Gastroesophageal sphincter (tissue), 4 donors: ENCODE measurements around the gene SYNGR3. TPM values are rescaled to one million over a fixed set of nuclear protein-coding genes. Genes with fewer than 3 reads are reported as not detected.

ENCODE experiments used
- ATAC-seq: fragments of 150-250 bp; one replicate; pipeline ENCODE4 v1.9.1; 2016; ENCODE audit warnings: mild to moderate bottlenecking, moderate library complexity
- H3K27ac ChIP-seq, 4 donors: fragments of 200-600 bp; sonication (generic) in 3 of 4; 1 replicate in 3 of 4; 2 replicates in 1 of 4; pipeline ENCODE4 v1.5.1; 2016 to 2019
- H3K27me3 ChIP-seq: fragments of 200-600 bp; sonication (generic); one replicate; pipeline ENCODE4 v1.5.1; 2019
- H3K36me3 ChIP-seq, 2 donors: fragments of 200-600 bp; sonication (generic); one replicate each; pipeline ENCODE4 v1.5.1; 2019; ENCODE audit warnings: control low read depth in 1 of 2
- H3K4me1 ChIP-seq, 3 donors: fragments of 200-600 bp; sonication (generic); 1 replicate in 2 of 3; 2 replicates in 1 of 3; pipeline ENCODE4 v1.5.1; 2016 to 2019; ENCODE audit warnings: control low read depth in 2 of 3
- H3K4me3 ChIP-seq, 2 donors: fragments of 200-600 bp; sonication (generic); one replicate each; pipeline ENCODE4 v1.5.1; 2019; ENCODE audit warnings: mild to moderate bottlenecking in 1 of 2, moderate library complexity in 1 of 2
- H3K9me3 ChIP-seq, 3 donors: fragments of 200-600 bp; sonication (generic); one replicate each; pipeline ENCODE4 v1.5.1; 2017 to 2019; ENCODE audit warnings: control low read depth in 2 of 3
- EP300 ChIP-seq: sonication (generic); formaldehyde crosslinking; IDR thresholded peaks from one replicate; pipeline ENCODE4 v1.6.1; 2017; ENCODE audit warnings: antibody characterized with exemption, mild to moderate bottlenecking
- POLR2A ChIP-seq, 2 donors: fragments of 450-650 bp; IDR thresholded peaks; one replicate each; pipeline ENCODE4 v1.6.1; 2017; ENCODE audit warnings: antibody characterized with exemption in 2 of 2, mild to moderate bottlenecking in 2 of 2, moderate library complexity in 1 of 2
- POLR2AphosphoS5 ChIP-seq: sonication (generic); formaldehyde crosslinking; IDR thresholded peaks from one replicate; pipeline ENCODE4 v1.6.1; 2017; ENCODE audit warnings: antibody characterized with exemption
- WGBS, 2 donors: methylation state at CpG; one replicate each; pipeline ENCODE4 v1.1.5; 2018; ENCODE audit warnings: low coverage in 1 of 2; 5-methylcytosine and 5-hydroxymethylcytosine counted together
- total RNA-seq, 4 donors: library from RNA; depleted of rRNA; stranded (reverse); fragments of >200 nt; gene quantifications; one replicate each; pipeline ENCODE4 v1.1.0, GENCODE V29; 2016
- TF ChIP-seq, protein P1 (sequence below), 4 experiments: fragments of 200-600 bp in 2 of 4; fragments of 450-650 bp in 2 of 4; sonication (generic) in 1 of 4; IDR thresholded peaks; one replicate each; pipeline ENCODE4 v1.5.1; 2017 to 2019; ENCODE audit warnings: antibody characterized with exemption in 4 of 4, mild to moderate bottlenecking in 2 of 4, moderate library complexity in 2 of 4

SYNGR3 gene
- total RNA-seq, 4 donors from 2014 or later, result 1.2 to 5.1 (median 3.1) TPM; not detected in 1

DNA sequence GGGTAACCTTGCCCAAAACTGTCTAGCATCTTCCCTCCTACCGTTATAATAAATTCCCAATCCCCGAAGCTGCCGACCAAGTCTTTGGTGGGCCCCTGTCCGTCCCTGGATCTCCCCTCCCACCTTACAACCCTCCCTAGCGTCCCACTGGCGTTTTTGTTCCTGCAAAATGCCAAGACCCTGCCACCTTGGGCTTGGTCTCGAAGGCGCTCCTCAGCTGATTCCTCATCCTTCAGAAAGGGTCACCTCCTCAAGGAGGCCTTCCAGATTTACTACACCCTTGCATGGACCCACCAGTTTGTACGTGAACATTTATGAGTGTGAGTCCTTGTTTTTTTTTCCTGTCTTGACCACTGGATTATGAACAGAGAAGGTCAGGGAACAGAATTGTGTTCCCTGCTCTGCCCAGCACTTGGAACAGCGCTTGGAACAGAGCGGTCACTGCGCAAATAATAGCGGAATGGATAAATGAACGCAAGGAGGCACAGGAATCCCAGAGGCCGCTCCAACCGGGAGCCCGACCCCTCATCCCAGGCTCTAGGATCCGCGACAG, 6.7 kb upstream of the SYNGR3 start:
- H3K27ac ChIP-seq, result peak overlapping the region in 3 of 4 donors; percentile 79 to 85 (median 81)
- peaks cover 0 to 36% of the 10 kb centered on the region in 2 donors for H3K36me3 ChIP-seq
- H3K9me3 ChIP-seq, result no peaks in the 10 kb centered on the region
- peaks cover 55% of the 10 kb centered on the region for H3K27me3 ChIP-seq
- peaks cover 0 to 48% (median 11%) of the 10 kb centered on the region in 3 donors for H3K4me1 ChIP-seq
- no peak for TF ChIP-seq EP300
- TF ChIP-seq, protein P1, sequence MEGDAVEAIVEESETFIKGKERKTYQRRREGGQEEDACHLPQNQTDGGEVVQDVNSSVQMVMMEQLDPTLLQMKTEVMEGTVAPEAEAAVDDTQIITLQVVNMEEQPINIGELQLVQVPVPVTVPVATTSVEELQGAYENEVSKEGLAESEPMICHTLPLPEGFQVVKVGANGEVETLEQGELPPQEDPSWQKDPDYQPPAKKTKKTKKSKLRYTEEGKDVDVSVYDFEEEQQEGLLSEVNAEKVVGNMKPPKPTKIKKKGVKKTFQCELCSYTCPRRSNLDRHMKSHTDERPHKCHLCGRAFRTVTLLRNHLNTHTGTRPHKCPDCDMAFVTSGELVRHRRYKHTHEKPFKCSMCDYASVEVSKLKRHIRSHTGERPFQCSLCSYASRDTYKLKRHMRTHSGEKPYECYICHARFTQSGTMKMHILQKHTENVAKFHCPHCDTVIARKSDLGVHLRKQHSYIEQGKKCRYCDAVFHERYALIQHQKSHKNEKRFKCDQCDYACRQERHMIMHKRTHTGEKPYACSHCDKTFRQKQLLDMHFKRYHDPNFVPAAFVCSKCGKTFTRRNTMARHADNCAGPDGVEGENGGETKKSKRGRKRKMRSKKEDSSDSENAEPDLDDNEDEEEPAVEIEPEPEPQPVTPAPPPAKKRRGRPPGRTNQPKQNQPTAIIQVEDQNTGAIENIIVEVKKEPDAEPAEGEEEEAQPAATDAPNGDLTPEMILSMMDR (IDR thresholded peaks at IDR 0.05), result peak in 1 of 4 experiments; percentile 4
- TF ChIP-seq POLR2AphosphoS5, result no peak
- no peak for TF ChIP-seq POLR2A (IDR thresholded peaks at IDR 0.05)
- H3K4me3 ChIP-seq, result peak overlapping the region; percentile 74 to 92
- WGBS, 2 donors, result 31 to 47% methylated on average over 2 to 12 of the region's 19 CpGs
- ATAC-seq, result no peak

DNA sequence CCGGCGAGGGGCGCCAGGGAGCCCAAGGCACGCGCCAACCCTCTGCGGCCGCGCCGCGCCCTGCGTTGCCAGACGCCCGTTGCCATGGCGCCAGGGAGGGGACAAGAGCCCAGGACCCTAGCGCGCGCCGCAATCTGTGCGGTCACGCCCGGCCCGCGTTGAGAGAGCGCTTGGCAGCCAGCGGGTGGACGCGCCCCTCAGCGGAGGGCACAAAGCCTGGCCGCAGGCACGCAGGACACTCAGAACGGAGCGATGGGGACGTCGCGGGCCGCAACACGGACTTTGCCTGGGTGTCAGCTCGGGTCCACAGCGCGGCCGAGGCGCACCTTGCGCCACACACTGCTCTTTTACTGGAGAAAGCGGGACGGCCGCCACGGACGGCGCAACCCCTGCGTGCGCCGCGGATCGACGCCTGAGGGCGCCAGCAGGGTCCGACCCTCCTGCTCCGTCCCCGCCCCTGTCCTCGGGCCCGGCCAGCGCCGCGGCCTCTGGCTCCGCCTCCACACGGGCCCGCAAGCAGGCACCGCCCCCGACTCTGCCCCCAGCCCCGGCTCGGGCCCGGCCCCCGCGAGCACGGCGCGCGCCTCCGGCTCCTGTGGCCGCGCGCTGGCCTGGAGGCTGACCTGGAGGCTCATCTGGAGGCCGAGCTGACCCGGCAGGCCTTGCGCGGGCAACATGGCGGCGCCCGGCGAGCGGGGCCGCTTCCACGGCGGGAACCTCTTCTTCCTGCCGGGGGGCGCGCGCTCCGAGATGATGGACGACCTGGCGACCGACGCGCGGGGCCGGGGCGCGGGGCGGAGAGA, 6.0 kb upstream of the SYNGR3 start, which contains the start of gene GFER:
Gene GFER, plus strand, starts transcription at position 650 of the 803 bp plus-strand sequence. Its CDS starts 26 bp downstream, at position 676.
- no peaks in the 10 kb centered on the region for H3K9me3 ChIP-seq
- peak within 1 kb of the TSS; percentile 74 to 92 for H3K4me3 ChIP-seq
- peak; percentile 94 for ATAC-seq
- H3K27ac ChIP-seq, result peak within 1 kb of the TSS; percentile 7 to 85 (median 80)
- peaks cover 0 to 29% of the 10 kb centered on the region in 2 donors for H3K36me3 ChIP-seq
- peaks cover 55% of the 10 kb centered on the region for H3K27me3 ChIP-seq
- WGBS, 2 donors, result 0% methylated on average over 1 of the region's 109 CpGs; no CpG with 5 or more reads in 1 of the 2 donors
- TF ChIP-seq, protein P1 (IDR thresholded peaks at IDR 0.05), result peak in 2 of 4 experiments; percentile 1 to 64
- TF ChIP-seq POLR2AphosphoS5, result peak; percentile 1
- TF ChIP-seq EP300, result no peak
- TF ChIP-seq POLR2A (IDR thresholded peaks at IDR 0.05), result peak; percentile 51 to 68
- peaks cover 0 to 47% (median 11%) of the 10 kb centered on the region in 3 donors for H3K4me1 ChIP-seq

DNA sequence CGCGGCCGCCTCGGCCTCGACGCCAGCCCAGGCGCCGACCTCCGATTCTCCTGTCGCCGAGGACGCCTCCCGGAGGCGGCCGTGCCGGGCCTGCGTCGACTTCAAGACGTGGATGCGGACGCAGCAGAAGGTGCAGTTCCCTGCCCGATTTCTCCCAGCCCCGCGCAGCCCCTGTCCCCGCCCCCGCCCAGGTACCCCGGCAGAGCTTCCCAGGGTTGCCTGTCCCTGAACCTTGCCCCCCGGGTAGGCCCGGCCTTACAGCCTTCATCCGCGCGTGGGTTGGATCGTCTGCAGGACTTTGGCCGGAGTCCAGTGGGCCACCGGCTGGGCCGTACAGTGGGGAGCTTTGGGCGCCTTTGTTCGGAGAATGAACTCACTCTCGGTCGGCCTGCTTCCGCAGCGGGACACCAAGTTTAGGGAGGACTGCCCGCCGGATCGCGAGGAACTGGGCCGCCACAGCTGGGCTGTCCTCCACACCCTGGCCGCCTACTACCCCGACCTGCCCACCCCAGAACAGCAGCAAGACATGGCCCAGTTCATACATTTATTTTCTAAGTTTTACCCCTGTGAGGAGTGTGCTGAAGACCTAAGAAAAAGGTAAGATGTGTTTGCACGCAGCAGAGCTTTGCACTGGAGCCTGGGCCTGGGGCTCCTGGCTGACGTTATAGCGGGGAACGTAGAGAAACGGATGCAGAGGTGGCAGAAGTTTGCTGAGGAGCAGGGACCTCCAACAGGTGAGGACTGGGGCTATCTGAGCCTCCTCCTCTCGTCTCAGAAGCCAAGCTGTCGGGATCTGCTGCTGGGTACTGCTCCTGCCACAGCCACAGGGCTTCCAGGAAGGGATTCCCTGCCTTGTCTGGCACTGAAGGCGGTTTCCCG, 5.2 kb upstream of the SYNGR3 start:
- TF ChIP-seq, protein P1 (IDR thresholded peaks at IDR 0.05), result no peak
- TF ChIP-seq POLR2AphosphoS5 (no peak), EP300 (no peak), POLR2A (IDR thresholded peaks at IDR 0.05) (no peak)
- Histone ChIP-seq H3K36me3 (peaks cover 0 to 25% of the 10 kb centered on the region in 2 donors), H3K9me3 (no peaks in the 10 kb centered on the region), H3K4me3 (peak overlapping the region; percentile 74 to 92), H3K27ac (peak overlapping the region; percentile 7 to 85 (median 80)), H3K27me3 (peaks cover 55% of the 10 kb centered on the region), H3K4me1 (peaks cover 0 to 43% (median 11%) of the 10 kb centered on the region in 3 donors)
- 43 to 58% methylated on average over 5 to 9 of the region's 58 CpGs for WGBS, 2 donors
- ATAC-seq, result peak; percentile 3

DNA sequence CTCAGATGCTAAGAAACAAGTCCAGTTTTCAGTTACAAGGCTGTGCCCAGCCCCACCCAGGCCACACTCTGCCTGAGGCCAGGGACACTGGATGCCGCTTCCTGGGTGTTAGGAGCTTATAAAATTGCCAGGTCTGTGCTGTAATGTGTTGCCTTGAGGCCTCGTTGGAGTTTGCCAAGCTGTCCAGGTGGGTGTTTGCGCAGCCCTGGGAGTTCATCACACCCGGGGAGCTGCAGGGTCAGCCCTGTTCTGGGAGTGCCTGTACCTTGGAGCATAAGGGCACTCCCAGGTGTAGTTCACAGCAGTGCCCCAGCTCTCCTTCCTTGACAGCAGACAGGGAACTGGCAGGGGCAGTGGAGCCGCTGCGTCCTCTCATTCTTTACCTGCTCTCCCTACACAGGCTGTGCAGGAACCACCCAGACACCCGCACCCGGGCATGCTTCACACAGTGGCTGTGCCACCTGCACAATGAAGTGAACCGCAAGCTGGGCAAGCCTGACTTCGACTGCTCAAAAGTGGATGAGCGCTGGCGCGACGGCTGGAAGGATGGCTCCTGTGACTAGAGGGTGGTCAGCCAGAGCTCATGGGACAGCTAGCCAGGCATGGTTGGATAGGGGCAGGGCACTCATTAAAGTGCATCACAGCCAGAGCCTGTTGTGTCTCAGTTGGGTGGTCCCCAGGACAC, 4.2 kb upstream of the SYNGR3 start:
- H3K27me3 ChIP-seq, result peaks cover 55% of the 10 kb centered on the region
- no peaks in the 10 kb centered on the region for H3K9me3 ChIP-seq
- TF ChIP-seq POLR2A (IDR thresholded peaks at IDR 0.05) (no peak), EP300 (no peak), POLR2AphosphoS5 (no peak)
- TF ChIP-seq, protein P1 (IDR thresholded peaks at IDR 0.05), result no peak
- no peak overlapping the region for H3K4me3 ChIP-seq
- H3K27ac ChIP-seq, result no peak overlapping the region
- no CpG with 5 or more reads among the region's 14 CpGs for whole genome bisulfite sequencing, 2 donors
- H3K36me3 ChIP-seq, result peaks cover 0 to 25% of the 10 kb centered on the region in 2 donors
- no peak for ATAC-seq
- H3K4me1 ChIP-seq, result peaks cover 0 to 43% (median 14%) of the 10 kb centered on the region in 3 donors
